ENCODE results near the gene COA1.

DNA sequence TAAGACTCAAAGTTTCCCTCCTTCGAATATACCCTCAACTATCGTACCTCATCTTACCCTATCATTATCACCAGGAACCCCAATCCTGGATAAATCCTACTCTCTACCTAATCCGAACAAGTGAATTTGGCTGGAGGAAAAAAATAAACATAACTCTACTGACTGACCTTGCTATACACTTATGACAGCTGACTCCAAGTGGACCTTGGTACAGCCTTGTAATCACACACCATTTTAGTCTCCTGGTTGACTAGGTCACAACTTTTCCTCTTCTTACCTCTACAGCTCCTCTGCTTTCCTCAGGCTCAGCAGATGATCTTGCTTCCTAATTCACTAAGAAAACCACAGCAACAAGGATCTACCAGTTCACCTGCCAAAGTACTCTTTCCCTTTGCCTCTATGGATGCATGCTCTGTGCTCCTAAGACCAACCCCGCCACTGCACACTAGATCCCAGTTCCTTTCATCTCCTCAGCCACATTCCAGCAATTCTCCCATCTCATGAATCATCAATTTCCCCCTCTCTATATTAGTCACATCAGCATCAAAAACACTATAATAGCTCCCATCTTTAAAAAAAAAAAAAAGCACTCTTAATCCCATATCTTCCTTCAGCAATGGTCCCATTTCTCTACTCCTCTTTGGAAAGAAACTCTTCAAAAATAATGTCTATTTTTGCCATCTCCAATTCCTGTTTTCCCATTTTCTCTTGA lies 35.5 kb downstream of the COA1 start:
- TF ChIP-seq POLR2AphosphoS5 (IDR thresholded peaks at IDR 0.05; ENCODE audit: low read depth): no peak
- no peak for TF ChIP-seq CTCF (IDR thresholded peaks at IDR 0.05; ENCODE audit: insufficient read depth, low read length)
